Fibroblast of skin of right quadriceps (primary cell): Measurements from ENCODE around the gene ANAPC5.
"Not testable (repeated sequence)": the region's sequence is repeated elsewhere in the genome, so short reads cannot be mapped to it uniquely, and the experiment has no call there.

Experiments
- DNase-seq: peaks from one replicate; pipeline ENCODE4 v3.0.0-alpha.2; 2013

Gene ANAPC5

GRCh38 chr12:121283841-121284240 is 68.4 kb downstream of the ANAPC5 start:
- DNase-seq: no peak

GRCh38 chr12:121283388-121283787 is 68.8 kb downstream of the ANAPC5 start:
- no peak for DNase-seq

GRCh38 chr12:121282910-121283309 is 69.3 kb downstream of the ANAPC5 start:
- not testable (repeated sequence) for DNase-seq

- DNase-seq: no peak
These were observed 70.0 kb downstream of the ANAPC5 start for GRCh38 chr12:121282072-121282742.

- DNase-seq: not testable (repeated sequence)
These were observed 71.1 kb downstream of the ANAPC5 start for GRCh38 chr12:121281116-121281515.

- not testable (repeated sequence) for DNase-seq
These were observed 71.7 kb downstream of the ANAPC5 start for GRCh38 chr12:121280531-121280930.

GRCh38 chr12:121279507-121279915 is 72.7 kb downstream of the ANAPC5 start:
- no peak for DNase-seq

- DNase-seq: no peak
These were observed 73.2 kb downstream of the ANAPC5 start for GRCh38 chr12:121279071-121279375.

GRCh38 chr12:121278169-121279070 is 73.8 kb downstream of the ANAPC5 start:
- no peak for DNase-seq

- no peak for DNase-seq
These were observed 74.8 kb downstream of the ANAPC5 start for GRCh38 chr12:121277374-121277759.

- no peak for DNase-seq
These were observed 78.0 kb downstream of the ANAPC5 start for GRCh38 chr12:121274036-121274763.

GRCh38 chr12:121273364-121273896 is 78.8 kb downstream of the ANAPC5 start:
- DNase-seq: no peak

- no peak for DNase-seq
These were observed 84.4 kb downstream of the ANAPC5 start for GRCh38 chr12:121267822-121268221.

- no peak for DNase-seq
These were observed 87.2 kb downstream of the ANAPC5 start for GRCh38 chr12:121264951-121265515.

- no peak for DNase-seq
These were observed 88.1 kb downstream of the ANAPC5 start for GRCh38 chr12:121264135-121264534.

- DNase-seq: no peak
These were observed 88.8 kb downstream of the ANAPC5 start for GRCh38 chr12:121263206-121263935.

- no peak for DNase-seq
These were observed 90.8 kb downstream of the ANAPC5 start for GRCh38 chr12:121261398-121261797.

GRCh38 chr12:121260091-121260490 is 92.1 kb downstream of the ANAPC5 start:
- DNase-seq: no peak

GRCh38 chr12:121259074-121259473 is 93.1 kb downstream of the ANAPC5 start:
- DNase-seq: no peak
